GM21786 (cell line): Measurements from ENCODE around the gene LSM2.
A peak's percentile ranks its signal among the peaks of the same experiment; 100 is the strongest.
"Not testable (repeated sequence)": the region's sequence is repeated elsewhere in the genome, so short reads cannot be mapped to it uniquely, and the experiment has no call there.

ENCODE experiments used
- ATAC-seq: cut with Tn5 transposase; IDR thresholded peaks from one replicate; pipeline ENCODE4 v1.9.1; 2021; ENCODE audit not compliant: unreplicated experiment

LSM2 gene

DNA sequence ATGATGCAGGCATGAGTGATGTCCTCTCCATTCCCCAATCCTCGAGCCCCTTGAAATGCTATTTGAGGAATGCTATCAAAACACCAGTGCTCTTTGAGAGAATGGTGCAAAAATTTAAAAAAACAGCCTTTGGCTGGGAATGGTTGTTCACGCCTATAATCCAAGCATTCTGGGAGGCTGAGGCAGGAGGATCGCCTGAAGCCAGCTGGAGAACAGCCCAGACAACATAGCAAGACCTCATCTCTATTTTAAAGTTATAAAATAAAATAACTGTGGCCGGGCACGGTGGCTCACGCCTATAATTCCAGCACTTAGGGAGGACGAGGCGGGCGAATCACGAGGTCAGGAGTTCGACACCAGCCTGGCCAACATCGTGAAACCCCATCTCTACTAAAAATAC is 7.0 kb downstream of the LSM2 start:
- ATAC-seq: no peak

DNA sequence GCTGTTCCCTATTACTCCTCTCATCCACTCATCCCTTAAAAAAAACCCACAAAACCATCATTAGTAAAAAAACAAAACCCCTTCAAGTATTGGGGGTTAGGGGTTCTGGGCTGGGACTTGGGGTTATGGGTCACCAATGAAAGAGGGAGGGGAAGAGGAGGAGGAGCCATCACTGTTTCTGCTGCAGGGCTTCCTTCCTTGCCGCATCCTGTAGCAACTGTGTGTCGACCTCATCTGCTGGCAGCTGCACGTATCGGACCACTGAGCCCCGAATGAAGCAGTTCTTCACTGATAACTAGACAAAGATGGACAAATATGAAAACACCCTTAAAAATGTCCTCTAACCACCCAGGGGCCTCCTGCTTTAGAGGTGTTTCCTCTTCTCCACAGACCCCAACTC is 9.2 kb downstream of the LSM2 start:
- ATAC-seq: no peak

DNA sequence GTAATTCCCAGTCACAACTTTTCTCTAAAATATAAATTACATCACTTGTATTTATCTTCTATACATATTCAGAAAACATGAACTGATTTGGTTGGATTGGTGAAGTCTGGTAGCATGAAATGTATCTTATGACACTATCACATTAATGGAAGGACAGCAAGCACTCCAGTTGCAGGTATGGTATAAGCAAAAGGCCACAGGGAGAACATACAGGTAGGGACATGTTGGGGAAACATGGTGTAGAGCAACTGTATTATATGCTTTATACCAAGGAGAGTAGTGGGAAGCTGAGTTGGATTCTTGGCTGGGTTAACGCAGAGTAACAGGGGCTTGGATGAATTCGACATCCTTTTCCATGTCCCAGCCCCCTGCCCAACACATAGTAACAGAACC is 9.8 kb downstream of the LSM2 start:
- ATAC-seq: no peak

DNA sequence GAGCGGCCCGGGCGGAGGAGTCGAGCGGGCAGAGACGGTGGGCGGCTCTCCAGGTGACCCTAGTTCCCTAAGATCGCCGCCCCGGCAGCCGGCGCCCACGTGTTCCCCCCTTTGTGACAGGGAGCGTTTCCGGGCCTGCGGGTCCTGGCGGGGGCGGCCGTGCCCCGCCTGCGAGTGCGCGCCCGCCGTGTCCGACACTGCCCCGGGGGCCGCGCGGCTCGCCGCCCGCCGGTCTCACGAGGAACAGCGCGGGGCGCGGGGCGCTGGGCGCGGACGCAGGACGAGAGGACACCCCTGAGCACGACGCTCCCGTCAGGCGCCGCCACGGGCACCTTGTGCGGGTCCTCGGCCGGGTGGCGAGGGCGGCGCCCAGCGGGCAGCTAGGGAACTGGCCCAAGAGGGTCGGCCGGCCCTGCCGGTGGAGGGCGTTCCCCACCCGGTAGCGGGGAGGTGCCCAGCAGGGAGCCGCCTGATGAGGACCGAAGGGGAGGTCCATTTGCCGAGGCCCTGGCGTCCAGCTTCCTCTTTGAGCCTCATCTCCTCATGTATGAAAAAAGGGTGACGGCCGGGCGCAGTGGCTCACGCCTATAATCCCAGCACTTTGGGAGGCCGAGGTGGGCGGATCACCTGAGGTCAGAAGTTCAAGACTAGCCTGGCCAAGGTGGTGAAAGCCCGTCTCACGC is 11.0 kb downstream of the LSM2 start, which contains the start of gene VARS1:
TSS of gene VARS1 (minus strand) at position 137 of the 683 bp plus-strand sequence. CDS start 535 bp downstream, outside the sequence.
- peak; percentile 77 for ATAC-seq

DNA sequence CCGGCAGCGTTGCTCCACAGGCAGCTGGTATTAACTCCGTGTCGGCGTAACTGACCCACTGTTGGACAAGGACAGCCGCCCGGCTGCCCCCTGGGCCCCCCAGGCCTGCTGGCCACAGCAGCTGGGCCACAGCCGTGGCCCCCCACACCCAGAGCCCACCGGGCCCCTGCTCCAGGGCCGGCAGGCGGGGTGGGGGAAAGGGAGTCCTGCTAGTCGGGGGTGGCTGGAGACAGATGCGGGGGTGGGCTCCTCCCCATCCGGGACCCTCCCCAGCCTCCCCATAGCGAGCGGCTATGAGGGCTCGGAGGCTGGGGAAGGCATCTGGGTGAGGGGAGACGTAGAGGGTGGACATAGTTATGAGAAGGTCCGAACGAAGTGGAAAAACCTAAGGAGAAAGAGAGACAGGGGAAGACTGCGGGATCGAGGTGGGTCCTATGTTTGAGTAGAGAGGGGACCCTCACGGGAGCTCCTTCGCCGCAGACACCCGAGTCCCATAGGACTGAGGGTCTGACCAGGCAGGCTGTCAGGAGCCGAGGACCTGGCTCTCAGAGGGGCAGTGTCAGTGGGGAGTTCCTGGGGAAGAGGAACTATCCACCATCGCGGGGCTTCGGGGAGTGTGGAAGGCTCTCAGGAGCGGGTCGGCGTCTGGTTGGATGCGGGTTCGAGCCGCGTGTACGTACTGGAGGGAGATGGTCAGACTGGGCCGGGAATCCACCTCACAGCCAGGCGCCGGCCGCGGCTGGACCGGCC is 11.7 kb downstream of the LSM2 start:
- peak; percentile 24 for ATAC-seq

DNA sequence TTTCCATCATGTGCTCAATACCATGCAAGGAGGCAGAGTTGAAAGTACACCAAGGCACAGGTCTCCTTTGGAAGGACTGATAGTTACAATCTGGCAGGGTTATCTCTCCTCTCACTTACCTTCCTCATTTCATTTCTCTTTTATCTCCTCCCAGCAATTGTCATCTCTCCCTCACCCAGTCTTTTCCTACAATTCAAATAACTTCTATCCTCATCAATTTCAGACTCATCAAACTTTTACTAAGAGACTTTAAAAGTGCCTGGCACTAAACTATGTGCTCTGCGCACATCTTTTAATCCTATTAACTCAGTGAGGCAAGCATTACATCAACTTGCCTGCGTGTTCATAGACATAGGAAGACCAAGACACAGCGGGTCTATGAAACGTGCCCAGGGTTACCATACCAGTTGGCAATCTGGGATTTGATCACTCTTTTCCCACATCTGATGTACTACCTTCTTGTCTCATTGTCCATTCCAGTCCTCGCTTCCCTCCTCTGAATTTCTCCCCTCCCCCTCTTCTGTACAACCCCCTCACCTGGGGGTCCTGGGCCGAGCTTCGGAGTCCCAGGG is 12.4 kb downstream of the LSM2 start:
- ATAC-seq: no peak

DNA sequence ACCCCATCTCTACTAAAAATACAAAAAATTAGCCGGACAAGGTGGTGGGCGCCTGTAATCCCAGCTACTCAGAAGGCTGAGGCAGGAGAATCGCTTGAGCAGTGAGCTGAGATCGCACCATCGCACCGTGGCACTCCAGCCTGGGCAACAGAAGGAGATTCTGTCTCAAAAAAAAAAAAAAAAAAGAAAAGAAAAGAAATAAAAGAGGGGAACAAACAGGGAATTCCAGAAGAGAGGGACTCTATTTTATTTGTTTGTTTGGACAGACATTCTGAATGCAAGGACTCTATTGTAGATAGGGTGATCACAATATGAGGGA is 12.9 kb downstream of the LSM2 start:
- ATAC-seq: not testable (repeated sequence)

DNA sequence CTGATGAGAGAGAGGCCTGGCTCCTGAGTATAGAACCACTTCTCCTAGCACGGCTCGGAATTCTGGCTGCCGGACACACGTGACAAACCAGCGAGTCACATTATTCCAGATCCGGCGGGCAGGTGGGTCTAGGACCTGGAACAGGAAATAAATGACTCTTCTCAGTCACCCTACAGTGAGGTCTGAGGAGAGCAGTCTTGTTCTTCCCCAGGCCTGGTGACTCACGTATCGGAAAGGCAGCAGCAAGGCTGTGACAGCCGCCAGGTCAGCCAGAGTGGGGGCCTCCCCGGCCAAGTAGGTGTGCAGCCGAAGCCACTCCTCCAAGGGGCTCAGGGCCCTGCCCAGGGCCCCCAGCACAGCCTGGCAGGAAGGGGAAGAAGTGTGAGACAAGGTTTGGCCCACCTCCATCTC is 14.0 kb downstream of the LSM2 start:
- no peak for ATAC-seq

DNA sequence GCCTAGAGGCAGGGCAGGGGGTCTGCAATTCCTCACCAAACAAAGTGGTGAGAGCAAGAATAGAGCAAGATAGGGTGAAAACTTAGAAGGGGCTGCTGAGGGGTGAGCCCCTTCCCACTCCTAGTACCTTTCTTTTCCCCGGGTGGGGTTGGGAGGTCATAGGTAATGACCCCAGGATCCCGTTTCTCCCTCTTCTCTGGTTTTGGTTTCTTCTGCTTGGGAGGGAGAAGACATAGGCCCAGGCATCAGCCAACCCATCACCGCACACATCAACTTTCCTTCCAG is 14.7 kb downstream of the LSM2 start:
- no peak for ATAC-seq

DNA sequence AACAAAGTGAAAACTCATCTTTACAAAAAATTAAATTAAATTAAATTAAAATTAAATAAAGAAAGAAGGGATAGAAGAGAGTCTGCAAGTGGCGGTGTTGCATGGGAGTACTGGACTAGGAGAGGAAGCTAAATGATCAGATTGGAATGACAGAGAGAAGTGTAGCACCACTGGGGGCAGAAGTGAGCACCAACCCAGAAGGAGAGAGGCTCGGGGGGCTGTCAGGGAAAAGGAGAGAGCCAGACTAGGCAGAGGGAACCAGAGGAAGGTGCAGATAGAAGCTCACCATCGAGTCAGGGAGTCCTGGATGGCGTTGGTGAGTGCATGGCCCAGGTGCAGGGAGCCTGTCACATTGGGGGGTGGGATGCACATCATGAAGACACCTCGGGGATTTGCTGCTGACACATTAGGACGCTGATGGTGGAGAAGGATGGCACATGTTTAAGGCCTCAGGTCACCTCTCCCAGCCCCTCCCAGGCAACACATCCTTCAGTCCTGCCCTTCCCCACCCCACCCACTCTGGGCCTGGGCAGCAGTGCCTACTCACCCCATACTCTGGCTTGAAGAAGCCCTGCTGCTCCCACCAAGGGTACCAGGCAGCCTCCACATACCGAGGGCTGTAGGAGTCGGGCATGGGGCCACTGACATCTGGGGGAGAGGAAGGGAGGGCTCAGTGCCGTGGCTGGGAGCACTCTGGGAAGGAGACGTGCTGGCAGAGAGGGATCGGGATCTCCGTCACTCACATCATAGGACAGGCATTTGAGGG is 15.3 kb downstream of the LSM2 start:
- no peak for ATAC-seq

DNA sequence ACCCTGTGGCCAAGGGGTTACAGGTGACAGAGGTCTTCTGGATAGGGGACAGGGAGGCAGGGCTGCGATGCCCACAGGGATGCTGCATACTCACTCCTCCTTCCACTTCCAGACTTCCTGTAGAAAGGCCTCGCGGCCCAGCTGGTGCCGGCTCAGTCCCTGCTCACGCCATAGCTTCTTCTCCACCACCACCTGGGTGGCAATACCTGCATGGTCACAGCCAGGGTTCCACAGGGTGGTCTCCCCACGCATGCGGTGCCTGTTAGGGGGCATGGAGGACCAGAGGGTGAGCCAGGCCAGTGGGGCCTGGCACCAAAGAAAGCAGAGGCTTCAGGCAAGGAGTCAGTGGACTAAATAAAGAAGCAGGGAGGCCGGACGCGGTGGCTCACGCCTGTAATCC is 21.3 kb downstream of the LSM2 start:
- ATAC-seq: no peak

DNA sequence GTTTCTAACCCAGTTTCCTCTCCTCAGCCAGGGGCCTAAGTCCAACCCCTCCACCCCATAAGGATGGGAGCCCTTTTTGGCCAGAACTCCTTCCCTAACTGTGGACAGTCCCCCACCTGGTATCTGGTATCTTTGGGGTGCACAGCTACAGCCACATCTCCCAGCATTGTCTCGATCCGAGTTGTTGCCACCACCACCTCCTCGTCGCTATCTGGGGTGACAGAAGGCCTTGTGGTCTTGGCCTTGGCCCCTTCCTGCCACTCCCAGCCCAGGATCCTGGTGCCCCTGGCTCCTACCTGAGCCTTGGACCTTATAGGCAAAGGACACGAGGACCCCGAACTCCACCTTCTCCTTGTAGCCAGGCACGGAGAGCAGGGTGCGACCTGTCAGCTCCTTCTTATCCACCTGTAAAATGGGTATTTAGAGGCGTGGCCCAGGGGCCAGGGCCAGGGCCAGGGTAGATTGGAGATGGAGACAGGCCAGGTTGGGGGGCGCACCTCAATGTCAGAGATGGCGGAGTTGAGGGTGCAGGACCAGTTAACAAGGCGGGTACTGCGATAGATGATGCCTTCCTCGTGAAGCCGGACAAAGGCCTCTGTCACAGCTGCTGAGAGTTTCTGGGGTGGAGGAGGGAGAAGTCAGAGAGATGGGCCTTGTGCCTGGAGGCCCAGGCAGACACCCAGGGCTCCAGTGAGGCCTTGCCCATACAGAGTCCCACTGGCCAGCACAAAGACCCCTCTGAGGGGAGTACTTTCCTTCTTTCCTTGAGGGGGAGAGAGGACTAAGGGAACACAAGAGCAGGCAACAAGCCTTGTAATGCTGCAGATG is 22.5 kb downstream of the LSM2 start:
- ATAC-seq: no peak

DNA sequence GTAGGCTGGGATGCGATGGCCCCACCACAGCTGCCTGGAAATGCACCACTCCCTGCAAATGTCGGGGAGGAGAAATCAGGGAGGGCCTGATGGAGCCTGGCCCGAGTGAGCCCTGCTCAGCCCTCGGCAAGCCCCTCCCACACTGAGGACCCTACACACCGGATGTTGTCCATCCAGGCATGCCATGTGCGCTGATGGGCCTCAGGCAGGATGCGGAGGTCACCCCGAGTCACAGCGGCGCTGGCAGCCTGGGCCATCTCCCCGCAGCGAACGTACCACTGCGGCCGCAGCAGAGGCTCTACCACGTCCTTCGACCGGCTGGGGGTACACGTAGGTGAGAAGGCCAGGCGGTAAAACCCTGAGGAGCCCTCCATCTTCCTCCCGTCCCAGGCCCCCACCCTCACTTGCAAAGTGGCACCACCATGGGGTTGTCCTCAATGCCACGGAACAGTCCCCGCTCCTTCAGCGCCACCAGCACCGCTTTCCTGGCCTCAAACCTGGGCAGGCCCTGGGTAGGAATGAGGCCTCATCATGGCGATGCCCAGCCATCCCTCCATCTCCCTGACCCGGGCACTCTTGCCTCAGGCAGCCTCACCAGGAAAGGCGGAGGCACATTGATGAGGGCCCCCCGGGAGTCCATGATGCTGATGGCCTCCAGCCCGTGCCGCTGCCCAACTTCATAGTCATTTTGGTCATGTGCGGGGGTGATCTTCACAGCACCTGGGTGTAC is 24.5 kb downstream of the LSM2 start:
- ATAC-seq: no peak

DNA sequence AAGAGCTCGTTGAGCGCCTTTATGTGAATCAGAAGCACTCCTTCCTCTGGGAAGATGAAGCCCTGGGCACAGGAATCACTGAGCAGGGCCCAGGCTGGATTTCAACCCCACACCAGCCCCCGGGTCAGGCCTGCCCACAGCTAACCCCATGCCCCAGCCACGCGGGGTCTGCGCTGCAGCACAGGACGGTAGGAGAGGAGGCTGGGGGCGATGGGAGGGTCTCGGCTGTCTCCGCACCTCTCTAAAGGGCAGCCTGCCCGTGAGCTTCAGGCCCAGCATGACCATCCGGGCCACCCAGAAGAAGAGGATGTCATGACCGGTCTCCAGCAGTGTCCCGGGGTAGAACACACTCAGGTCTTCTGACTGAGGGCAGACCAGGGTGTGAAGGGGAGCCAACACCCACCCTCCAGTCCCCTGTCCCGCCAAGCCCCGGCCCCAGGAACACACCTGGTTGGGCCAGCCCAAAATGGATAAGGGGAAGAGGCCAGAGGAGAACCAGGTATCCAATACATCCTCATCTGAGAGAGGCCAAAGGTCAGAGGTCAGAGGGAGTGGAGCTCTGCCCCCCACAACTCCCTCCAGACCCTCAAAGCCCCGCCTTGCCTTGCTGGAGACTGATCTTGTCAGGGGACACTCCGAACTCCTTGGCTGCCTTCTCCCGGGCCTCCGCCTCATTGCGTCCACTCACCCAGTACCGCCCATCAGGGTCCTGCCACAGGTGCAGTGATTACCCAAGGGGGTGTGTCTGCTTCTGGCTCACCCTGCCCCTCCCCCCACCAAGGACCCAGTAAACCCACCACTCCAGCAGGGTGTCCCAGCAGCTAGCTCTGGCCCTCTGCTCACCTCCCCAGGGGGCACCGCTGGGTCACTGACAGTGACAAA is 25.3 kb downstream of the LSM2 start:
- ATAC-seq: no peak

DNA sequence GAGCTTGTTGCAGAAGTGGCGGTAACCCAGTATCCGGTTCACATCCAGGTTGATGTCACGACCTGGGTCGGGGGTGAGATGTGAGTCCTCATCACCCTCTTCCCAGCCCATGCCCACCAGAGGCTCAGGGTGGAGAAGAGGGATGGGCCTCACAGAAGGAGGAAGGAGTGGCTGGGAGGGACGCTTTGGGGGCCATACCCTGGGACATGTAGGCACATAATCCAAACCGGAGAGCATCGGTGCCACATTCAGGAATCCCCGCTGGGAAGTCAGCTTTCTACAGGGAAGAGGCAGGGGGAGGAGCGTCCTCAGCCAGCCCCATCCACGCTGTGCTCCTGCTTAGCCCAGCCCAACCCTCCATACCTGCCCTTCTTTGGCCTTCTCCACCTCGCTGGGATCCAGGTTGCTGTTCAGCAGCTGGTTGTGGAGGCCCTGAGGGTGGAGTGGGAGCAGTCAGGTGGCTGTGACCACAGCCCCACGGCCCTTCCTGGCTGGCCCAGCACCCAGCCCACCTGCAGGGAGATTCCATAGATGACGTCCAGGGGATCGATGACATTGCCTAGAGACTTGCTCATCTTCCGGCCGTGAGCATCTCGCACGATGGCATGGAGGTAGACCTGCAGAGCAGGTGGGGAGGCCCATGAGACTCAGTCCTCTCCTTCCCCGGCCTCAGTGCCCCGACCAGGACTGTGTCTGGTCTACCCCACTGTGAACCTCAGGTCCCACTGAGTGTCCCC is 26.1 kb downstream of the LSM2 start:
- ATAC-seq: no peak

DNA sequence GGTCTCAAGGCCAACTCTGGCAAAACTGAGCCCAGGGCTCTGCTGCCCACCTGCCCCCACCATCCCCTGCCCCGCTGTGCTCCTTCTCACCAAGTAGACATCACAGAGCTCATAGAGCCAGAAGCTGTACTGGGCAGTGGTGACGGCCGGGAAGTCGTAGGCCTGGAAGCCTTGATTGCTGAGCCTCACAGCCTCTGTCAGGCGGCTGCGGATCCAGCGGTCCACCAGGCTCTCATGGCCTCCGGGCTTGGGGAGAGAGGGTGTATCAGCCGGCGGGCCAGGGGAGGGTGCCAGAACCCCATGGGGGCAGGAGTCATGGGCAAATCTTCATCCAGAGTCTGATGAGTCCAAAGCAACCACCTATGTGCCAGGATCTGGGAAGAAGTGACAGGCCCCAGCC is 26.9 kb downstream of the LSM2 start:
- no peak for ATAC-seq

DNA sequence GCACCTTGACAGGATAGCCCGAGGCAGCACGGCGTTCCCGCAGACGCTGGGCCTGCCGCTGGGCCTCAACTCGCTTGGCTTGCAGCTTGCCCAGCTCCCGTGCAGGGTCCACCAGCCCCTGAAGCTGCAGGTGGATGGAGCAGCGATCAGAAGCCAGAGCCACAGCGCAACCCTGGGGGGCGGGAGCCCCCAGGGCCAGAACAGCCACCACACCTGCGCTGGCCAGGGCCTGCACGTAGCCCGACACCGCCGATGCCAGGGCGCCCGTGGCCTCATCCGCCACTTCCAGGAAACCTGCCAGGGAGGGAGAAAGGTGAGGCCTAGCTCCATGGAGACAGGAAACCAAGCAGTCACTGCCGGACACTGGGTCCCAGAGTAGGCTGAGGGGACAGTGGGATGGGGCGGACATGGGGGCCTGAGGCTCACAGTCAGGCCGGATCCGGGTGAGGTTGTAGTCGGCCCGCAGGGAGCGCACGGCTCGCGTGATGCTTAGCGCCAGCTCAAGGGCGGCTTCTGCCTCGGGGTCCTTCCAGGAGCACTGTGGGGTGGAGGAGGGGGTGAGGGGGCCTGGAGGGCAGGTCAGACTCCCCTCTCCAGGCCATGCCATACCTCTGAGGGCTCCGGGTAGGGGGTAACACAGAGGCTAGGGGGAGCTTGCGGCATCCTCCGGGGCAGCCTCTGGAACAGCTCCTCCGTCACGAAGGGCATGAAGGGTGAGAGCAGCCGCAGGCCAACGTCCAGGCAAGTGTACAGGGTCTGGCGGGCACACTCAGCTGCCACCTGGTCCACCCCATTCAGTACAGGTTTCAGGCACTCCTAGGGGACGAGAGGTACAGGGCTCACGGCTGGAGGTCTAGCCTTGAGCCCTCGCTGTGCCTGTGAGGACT is 27.5 kb downstream of the LSM2 start:
- no peak for ATAC-seq

DNA sequence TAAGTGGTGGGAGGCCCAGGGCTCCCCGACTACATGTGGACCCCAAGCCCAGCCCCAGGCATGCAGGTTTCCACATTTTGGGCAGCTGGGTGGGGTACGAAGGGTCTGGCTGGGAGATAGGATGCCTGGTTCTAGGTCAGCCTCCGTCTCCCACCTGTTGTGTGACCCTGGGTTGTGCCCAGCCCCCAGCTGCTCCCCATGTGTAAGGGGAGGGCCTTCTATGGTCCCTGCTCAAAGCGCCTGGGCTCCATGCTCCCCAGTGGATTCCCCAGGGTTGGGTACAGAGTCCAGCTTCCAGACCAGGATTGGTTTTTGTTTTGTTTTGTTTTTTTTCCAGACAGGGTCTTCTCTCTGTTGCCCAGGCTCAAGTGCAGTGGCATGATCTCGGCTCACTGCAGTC is 28.6 kb downstream of the LSM2 start:
- no peak for ATAC-seq
